Glutamatergic neuron (in vitro differentiated cells): Measurements from ENCODE around the gene SYNC. TPM values are rescaled to one million over a fixed set of nuclear protein-coding genes. Genes with fewer than 3 reads are reported as not detected.

Experiments
- DNase-seq: peaks from one replicate; pipeline ENCODE4 v3.0.0; 2022
- H3K27ac Mint-ChIP-seq: one replicate; pipeline ENCODE4 v1.8.0; 2020; ENCODE audit warnings: mild to moderate bottlenecking, mixed read lengths, inconsistent platforms; ENCODE audit not compliant: unreplicated experiment
- H3K27me3 Mint-ChIP-seq: one replicate; pipeline ENCODE4 v1.8.0; 2020; ENCODE audit warnings: mild to moderate bottlenecking, moderate library complexity, mixed read lengths, inconsistent platforms; ENCODE audit not compliant: unreplicated experiment
- H3K36me3 Mint-ChIP-seq: one replicate; pipeline ENCODE4 v1.8.0; 2020; ENCODE audit warnings: mild to moderate bottlenecking, mixed read lengths, inconsistent platforms; ENCODE audit not compliant: unreplicated experiment
- H3K4me1 Mint-ChIP-seq: one replicate; pipeline ENCODE4 v1.8.0; 2020; ENCODE audit warnings: mild to moderate bottlenecking, low read depth, mixed read lengths, inconsistent platforms; ENCODE audit not compliant: unreplicated experiment
- H3K4me3 Mint-ChIP-seq: one replicate; pipeline ENCODE4 v1.8.0; 2020; ENCODE audit warnings: mild to moderate bottlenecking, mixed read lengths, inconsistent platforms; ENCODE audit not compliant: unreplicated experiment
- H3K9me3 Mint-ChIP-seq: one replicate; pipeline ENCODE4 v1.8.0; 2020; ENCODE audit warnings: mild to moderate bottlenecking, moderate library complexity, mixed read lengths, inconsistent platforms; ENCODE audit not compliant: unreplicated experiment
- long read RNA-seq: library from polyadenylated mRNA; unstranded; transcript quantifications from one replicate; pipeline ENCODE4 v2.0.0, GENCODE V29; 2020; ENCODE audit not compliant: unreplicated experiment
- total RNA-seq: library from RNA; stranded (reverse); fragmentation: NEBNext Ultra II Directional; extraction: Animal tissue kit (Norgen Biotek cat#: 25700); gene quantifications from one replicate; pipeline ENCODE4 v1.2.1, GENCODE V29; 2021; ENCODE audit not compliant: unreplicated experiment
- TF ChIP-seq, protein P1 (sequence below): fragments of 200-600 bp; sonication (generic); IDR thresholded peaks from one replicate; pipeline ENCODE4 v1.5.0; 2021; ENCODE audit not compliant: partially characterized antibody, unreplicated experiment

Gene SYNC
- 1.1 TPM for total RNA-seq
- long read RNA-seq, partial matches to known transcripts = 0 of 13 reads
- long read RNA-seq, other reads (novel, unspliced or antisense) = 13 of 13 reads

DNA sequence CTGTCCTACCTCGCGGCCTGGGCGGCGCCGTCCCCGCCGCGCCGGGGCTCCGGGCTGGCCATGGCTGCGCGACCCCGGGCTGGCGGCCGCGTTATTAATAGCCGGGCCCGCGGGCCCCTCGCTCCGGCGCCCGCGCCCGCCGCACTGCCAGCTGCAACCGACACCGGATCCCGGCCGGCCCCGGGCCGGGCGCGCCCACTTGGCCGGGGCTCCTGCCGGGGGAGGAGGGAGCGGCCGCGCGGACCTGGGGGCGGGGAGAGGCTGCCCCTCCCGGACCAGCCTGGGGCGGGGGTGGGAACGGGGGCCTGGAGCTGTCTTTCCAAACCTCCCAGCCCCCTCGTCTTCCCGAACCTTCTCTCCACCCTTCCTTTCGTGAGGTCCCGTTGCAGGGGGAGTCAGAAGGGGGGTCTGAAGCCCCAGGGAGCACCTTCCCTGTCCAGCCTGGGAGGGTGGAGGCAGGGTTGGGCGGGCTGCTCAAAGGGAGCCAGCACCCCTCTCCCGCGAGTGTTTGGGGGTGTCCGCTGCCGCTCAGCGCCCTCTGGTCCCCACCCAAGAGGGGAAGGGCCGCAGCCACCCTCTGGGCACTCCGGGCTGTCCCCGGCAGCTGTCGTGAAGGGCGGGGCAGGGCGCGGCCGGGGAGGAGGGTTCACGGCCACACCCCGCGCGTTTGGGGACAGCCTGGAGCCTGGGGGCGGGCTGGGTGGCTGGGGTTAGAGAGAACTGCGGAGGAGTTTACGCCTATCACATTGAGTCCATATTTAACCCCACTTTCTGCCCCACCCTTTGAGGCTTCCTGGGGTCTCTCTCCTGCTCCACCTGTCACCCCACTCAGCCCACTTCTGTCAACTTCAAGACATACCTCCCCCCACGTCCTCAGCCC is at the start of gene SYNC:
TSS of gene SYNC (minus strand) at position 172 of the 880 bp plus-strand sequence. CDS start at position 62, 110 bp downstream.
- Mint-ChIP-seq H3K9me3 (peaks cover 3% of the 10 kb centered on the region), H3K36me3 (no peaks in the 10 kb centered on the region), H3K4me3 (peak within 1 kb of the TSS; percentile 89), H3K27me3 (peaks cover 6% of the 10 kb centered on the region), H3K27ac (peak within 1 kb of the TSS; percentile 22), H3K4me1 (peaks cover 12% of the 10 kb centered on the region)
- DNase-seq = peak; percentile 44
- TF ChIP-seq, protein P1, sequence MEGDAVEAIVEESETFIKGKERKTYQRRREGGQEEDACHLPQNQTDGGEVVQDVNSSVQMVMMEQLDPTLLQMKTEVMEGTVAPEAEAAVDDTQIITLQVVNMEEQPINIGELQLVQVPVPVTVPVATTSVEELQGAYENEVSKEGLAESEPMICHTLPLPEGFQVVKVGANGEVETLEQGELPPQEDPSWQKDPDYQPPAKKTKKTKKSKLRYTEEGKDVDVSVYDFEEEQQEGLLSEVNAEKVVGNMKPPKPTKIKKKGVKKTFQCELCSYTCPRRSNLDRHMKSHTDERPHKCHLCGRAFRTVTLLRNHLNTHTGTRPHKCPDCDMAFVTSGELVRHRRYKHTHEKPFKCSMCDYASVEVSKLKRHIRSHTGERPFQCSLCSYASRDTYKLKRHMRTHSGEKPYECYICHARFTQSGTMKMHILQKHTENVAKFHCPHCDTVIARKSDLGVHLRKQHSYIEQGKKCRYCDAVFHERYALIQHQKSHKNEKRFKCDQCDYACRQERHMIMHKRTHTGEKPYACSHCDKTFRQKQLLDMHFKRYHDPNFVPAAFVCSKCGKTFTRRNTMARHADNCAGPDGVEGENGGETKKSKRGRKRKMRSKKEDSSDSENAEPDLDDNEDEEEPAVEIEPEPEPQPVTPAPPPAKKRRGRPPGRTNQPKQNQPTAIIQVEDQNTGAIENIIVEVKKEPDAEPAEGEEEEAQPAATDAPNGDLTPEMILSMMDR = no peak

DNA sequence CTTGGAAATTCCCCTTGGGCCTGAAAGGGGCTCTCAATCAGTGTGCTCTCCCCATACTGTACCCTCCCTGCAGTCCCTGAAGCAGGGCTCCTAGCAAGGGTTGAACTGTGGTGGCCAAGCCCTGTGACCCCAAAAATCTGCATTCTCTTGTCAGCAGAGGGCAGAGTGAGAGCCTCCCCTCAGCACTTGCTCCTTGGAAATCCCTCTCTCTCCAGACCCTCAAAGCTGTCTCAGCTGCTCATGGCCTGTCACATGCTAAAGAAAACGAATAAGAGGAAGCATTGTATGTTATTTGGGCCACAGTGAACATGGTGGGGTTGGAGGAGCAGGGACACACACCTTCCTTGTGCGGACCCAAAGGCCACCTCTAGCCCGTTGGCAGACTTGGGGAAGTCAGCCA is 47.2 kb upstream of the SYNC start:
- H3K4me3 Mint-ChIP-seq = no peak overlapping the region
- peaks cover 3% of the 10 kb centered on the region for H3K9me3 Mint-ChIP-seq
- TF ChIP-seq, protein P1 = no peak
- H3K27ac Mint-ChIP-seq = no peak overlapping the region
- H3K4me1 Mint-ChIP-seq = peaks cover 6% of the 10 kb centered on the region
- peaks cover 5% of the 10 kb centered on the region for H3K27me3 Mint-ChIP-seq
- DNase-seq = no peak
- no peaks in the 10 kb centered on the region for H3K36me3 Mint-ChIP-seq

DNA sequence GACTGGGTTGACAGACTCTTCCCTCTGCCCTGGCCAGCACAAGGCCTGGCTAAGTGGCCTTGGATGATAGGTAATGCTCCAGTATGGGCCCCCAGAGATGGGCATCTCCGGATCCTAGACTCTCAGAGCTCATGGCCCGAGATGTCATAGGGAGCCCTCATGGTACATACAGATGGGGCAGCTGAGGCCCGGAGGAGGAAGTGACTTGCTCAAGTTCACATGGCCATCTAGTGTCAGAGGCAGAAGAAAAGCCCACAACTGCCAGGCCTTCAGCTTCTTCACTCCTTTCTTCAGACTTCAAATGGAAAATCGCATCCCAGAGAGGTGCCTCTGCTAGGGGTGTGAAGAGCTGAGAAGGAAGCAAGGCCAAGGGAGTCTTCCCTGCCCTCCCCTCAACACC is 46.8 kb upstream of the SYNC start:
- peaks cover 3% of the 10 kb centered on the region for H3K9me3 Mint-ChIP-seq
- TF ChIP-seq, protein P1 = no peak
- no peak overlapping the region for H3K4me3 Mint-ChIP-seq
- H3K36me3 Mint-ChIP-seq = no peaks in the 10 kb centered on the region
- H3K27ac Mint-ChIP-seq = no peak overlapping the region
- peaks cover 5% of the 10 kb centered on the region for H3K27me3 Mint-ChIP-seq
- H3K4me1 Mint-ChIP-seq = peaks cover 6% of the 10 kb centered on the region
- no peak for DNase-seq

DNA sequence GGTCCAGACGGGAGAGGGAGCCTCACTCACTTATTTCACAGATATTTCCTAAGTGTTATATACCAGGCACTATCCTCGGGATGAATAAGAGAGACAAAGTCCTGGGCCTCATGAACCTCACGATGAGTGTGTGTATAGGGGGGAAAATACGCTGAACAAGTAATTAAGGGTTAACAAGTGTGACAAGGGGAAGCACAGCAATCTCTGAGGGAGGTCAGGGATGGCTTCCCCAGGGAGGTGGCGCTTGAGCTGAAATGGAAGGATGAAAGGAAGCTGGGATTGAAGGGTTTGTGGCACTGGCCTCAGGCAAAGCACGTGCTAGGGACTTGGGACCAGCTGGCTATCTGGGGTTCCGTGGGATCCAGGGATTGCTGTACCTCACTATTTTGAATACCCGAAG is 46.4 kb upstream of the SYNC start:
- TF ChIP-seq, protein P1 = no peak
- H3K9me3 Mint-ChIP-seq = peaks cover 3% of the 10 kb centered on the region
- no peak overlapping the region for H3K4me3 Mint-ChIP-seq
- H3K27ac Mint-ChIP-seq = no peak overlapping the region
- no peaks in the 10 kb centered on the region for H3K36me3 Mint-ChIP-seq
- peaks cover 6% of the 10 kb centered on the region for H3K4me1 Mint-ChIP-seq
- peak; percentile 44 for DNase-seq
- H3K27me3 Mint-ChIP-seq = peaks cover 6% of the 10 kb centered on the region

DNA sequence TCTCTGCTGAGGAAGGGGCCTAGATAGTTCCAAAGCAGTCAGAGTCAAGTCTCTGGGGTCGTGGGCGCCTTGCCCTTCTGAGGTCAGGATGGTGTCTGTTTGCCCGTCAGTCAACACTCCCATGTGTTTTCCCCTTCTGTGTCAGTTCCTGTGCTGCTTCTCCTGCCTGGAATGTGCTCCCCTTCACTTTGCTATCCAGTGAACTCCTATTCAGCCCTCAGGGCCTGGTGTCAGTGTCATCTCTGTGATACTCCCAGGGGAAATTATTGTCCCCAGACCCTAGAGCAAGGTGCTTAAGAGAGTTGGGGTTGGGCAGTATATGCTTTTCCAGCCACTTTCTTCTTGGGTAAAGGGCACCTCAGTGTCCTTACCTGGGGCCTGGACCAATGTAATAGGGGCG is 45.8 kb upstream of the SYNC start:
- no peaks in the 10 kb centered on the region for H3K36me3 Mint-ChIP-seq
- H3K4me3 Mint-ChIP-seq = no peak overlapping the region
- H3K9me3 Mint-ChIP-seq = peaks cover 5% of the 10 kb centered on the region
- H3K4me1 Mint-ChIP-seq = peaks cover 6% of the 10 kb centered on the region
- no peak for DNase-seq
- TF ChIP-seq, protein P1 = no peak
- H3K27ac Mint-ChIP-seq = no peak overlapping the region
- H3K27me3 Mint-ChIP-seq = peaks cover 6% of the 10 kb centered on the region
